ENCODE results near the gene LRRK1.

- TF ChIP-seq CTCF (IDR thresholded peaks at IDR 0.05; ENCODE audit: low read depth, low read length) (no peak), EZH2phosphoT487 (IDR thresholded peaks at IDR 0.05; ENCODE audit: low read depth) (no peak)
Measured at GRCh38 chr15:100911086-100911485, 8.1 kb upstream of the LRRK1 start.

Data from OCI-LY3 (cell line).